ENCODE measurements around the gene TSGA10IP.

TSGA10IP gene

GRCh38 chr11:65978391-65979238, 33.3 kb downstream of the TSGA10IP start:
- Histone ChIP-seq H3K4me1 (ENCODE audit: control insufficient read depth in 1 of 2, insufficient read depth in 2 of 2, low read length in 2 of 2) (no peaks in the 10 kb centered on the region), H3K4me3 (ENCODE audit: low read depth, low read length) (no peak overlapping the region), H3K18ac (ENCODE audit: low read length) (no peak overlapping the region), H2BK120ac (ENCODE audit: insufficient read depth, low read length, poor library complexity) (no peak overlapping the region), H4K91ac (ENCODE audit: low read depth, low read length) (no peak overlapping the region), H3K14ac (ENCODE audit: low read length) (no peak overlapping the region), H3K23ac (ENCODE audit: low read length) (no peak overlapping the region), H4K12ac (ENCODE audit: low read depth, low read length) (no peak overlapping the region), H3K79me1 (ENCODE audit: low read length) (no peaks in the 10 kb centered on the region), H3K9me3 (ENCODE audit: insufficient read depth, low read depth, low read length) (no peaks in the 10 kb centered on the region), H3K4me2 (ENCODE audit: low read length) (no peak overlapping the region), H2BK12ac (ENCODE audit: low read length) (no peak overlapping the region), H3K9ac (ENCODE audit: low read length) (no peak overlapping the region), H3K36me3 (ENCODE audit: control insufficient read depth in 1 of 2, insufficient read depth in 2 of 2, low read length in 2 of 2) (peaks cover 48% of the 10 kb centered on the region in 2 experiments), H2AK5ac (ENCODE audit: low read length) (no peak overlapping the region), H2AFZ (ENCODE audit: insufficient read depth, low read length, poor library complexity) (no peak overlapping the region), H3K4ac (ENCODE audit: low read depth, low read length) (no peak overlapping the region), H4K8ac (ENCODE audit: low read depth, low read length) (no peak overlapping the region), H3K27me3 (ENCODE audit: insufficient read depth, low read length) (no peaks in the 10 kb centered on the region), H3K79me2 (ENCODE audit: control insufficient read depth, insufficient read depth, low read length, poor library complexity) (no peaks in the 10 kb centered on the region), H2BK5ac (ENCODE audit: low read depth, low read length, poor library complexity) (no peak overlapping the region), H3K27ac (ENCODE audit: low read depth, low read length) (no peak overlapping the region)
- DNase-seq = no peak
- WGBS (ENCODE audit: extremely low coverage, insufficient coverage, insufficient read length) = no CpG with 5 or more reads among the region's 34 CpGs

GRCh38 chr11:65979261-65979759, 34.0 kb downstream of the TSGA10IP start:
- no peak overlapping the region for H2BK12ac ChIP-seq (ENCODE audit: low read length)
- H3K4me1 ChIP-seq (ENCODE audit: control insufficient read depth in 1 of 2, insufficient read depth in 2 of 2, low read length in 2 of 2) = no peaks in the 10 kb centered on the region
- no peak overlapping the region for H3K27ac ChIP-seq (ENCODE audit: low read depth, low read length)
- H3K4me3 ChIP-seq (ENCODE audit: low read depth, low read length) = no peak overlapping the region
- no peak overlapping the region for H3K23ac ChIP-seq (ENCODE audit: low read length)
- H3K9me3 ChIP-seq (ENCODE audit: insufficient read depth, low read depth, low read length) = no peaks in the 10 kb centered on the region
- no peak overlapping the region for H4K91ac ChIP-seq (ENCODE audit: low read depth, low read length)
- no peak overlapping the region for H2BK120ac ChIP-seq (ENCODE audit: insufficient read depth, low read length, poor library complexity)
- H2AFZ ChIP-seq (ENCODE audit: insufficient read depth, low read length, poor library complexity) = no peak overlapping the region
- H3K18ac ChIP-seq (ENCODE audit: low read length) = no peak overlapping the region
- no peaks in the 10 kb centered on the region for H3K79me2 ChIP-seq (ENCODE audit: control insufficient read depth, insufficient read depth, low read length, poor library complexity)
- no peak overlapping the region for H3K14ac ChIP-seq (ENCODE audit: low read length)
- WGBS (ENCODE audit: extremely low coverage, insufficient coverage, insufficient read length) = no CpG with 5 or more reads among the region's 10 CpGs
- no peak overlapping the region for H3K4me2 ChIP-seq (ENCODE audit: low read length)
- DNase-seq = no peak
- H3K9ac ChIP-seq (ENCODE audit: low read length) = no peak overlapping the region
- H3K4ac ChIP-seq (ENCODE audit: low read depth, low read length) = no peak overlapping the region
- no peak overlapping the region for H2AK5ac ChIP-seq (ENCODE audit: low read length)
- H4K12ac ChIP-seq (ENCODE audit: low read depth, low read length) = no peak overlapping the region
- H3K27me3 ChIP-seq (ENCODE audit: insufficient read depth, low read length) = no peaks in the 10 kb centered on the region
- no peaks in the 10 kb centered on the region for H3K79me1 ChIP-seq (ENCODE audit: low read length)
- no peak overlapping the region for H2BK5ac ChIP-seq (ENCODE audit: low read depth, low read length, poor library complexity)
- peaks cover 44 to 47% of the 10 kb centered on the region in 2 experiments for H3K36me3 ChIP-seq (ENCODE audit: control insufficient read depth in 1 of 2, insufficient read depth in 2 of 2, low read length in 2 of 2)
- H4K8ac ChIP-seq (ENCODE audit: low read depth, low read length) = no peak overlapping the region

- H2AK5ac ChIP-seq (ENCODE audit: low read length) = no peak overlapping the region
- no peaks in the 10 kb centered on the region for H3K9me3 ChIP-seq (ENCODE audit: insufficient read depth, low read depth, low read length)
- no peak overlapping the region for H2BK12ac ChIP-seq (ENCODE audit: low read length)
- no peak overlapping the region for H3K18ac ChIP-seq (ENCODE audit: low read length)
- no peak overlapping the region for H4K91ac ChIP-seq (ENCODE audit: low read depth, low read length)
- no peak overlapping the region for H3K23ac ChIP-seq (ENCODE audit: low read length)
- no peak overlapping the region for H3K9ac ChIP-seq (ENCODE audit: low read length)
- no peaks in the 10 kb centered on the region for H3K4me1 ChIP-seq (ENCODE audit: control insufficient read depth in 1 of 2, insufficient read depth in 2 of 2, low read length in 2 of 2)
- no peaks in the 10 kb centered on the region for H3K27me3 ChIP-seq (ENCODE audit: insufficient read depth, low read length)
- H3K79me2 ChIP-seq (ENCODE audit: control insufficient read depth, insufficient read depth, low read length, poor library complexity) = no peaks in the 10 kb centered on the region
- no CpG with 5 or more reads among the region's 12 CpGs for WGBS (ENCODE audit: extremely low coverage, insufficient coverage, insufficient read length)
- no peak overlapping the region for H2BK120ac ChIP-seq (ENCODE audit: insufficient read depth, low read length, poor library complexity)
- no peak overlapping the region for H2BK5ac ChIP-seq (ENCODE audit: low read depth, low read length, poor library complexity)
- no peak overlapping the region for H3K4me3 ChIP-seq (ENCODE audit: low read depth, low read length)
- peaks cover 36 to 40% of the 10 kb centered on the region in 2 experiments for H3K36me3 ChIP-seq (ENCODE audit: control insufficient read depth in 1 of 2, insufficient read depth in 2 of 2, low read length in 2 of 2)
- no peaks in the 10 kb centered on the region for H3K79me1 ChIP-seq (ENCODE audit: low read length)
- no peak overlapping the region for H4K12ac ChIP-seq (ENCODE audit: low read depth, low read length)
- H3K4ac ChIP-seq (ENCODE audit: low read depth, low read length) = no peak overlapping the region
- H3K4me2 ChIP-seq (ENCODE audit: low read length) = no peak overlapping the region
- no peak overlapping the region for H3K14ac ChIP-seq (ENCODE audit: low read length)
- H3K27ac ChIP-seq (ENCODE audit: low read depth, low read length) = no peak overlapping the region
- no peak for DNase-seq
- H4K8ac ChIP-seq (ENCODE audit: low read depth, low read length) = no peak overlapping the region
- no peak overlapping the region for H2AFZ ChIP-seq (ENCODE audit: insufficient read depth, low read length, poor library complexity)
These were observed 35.9 kb downstream of the TSGA10IP start for GRCh38 chr11:65981101-65981740.

- no peak overlapping the region for H4K12ac ChIP-seq (ENCODE audit: low read depth, low read length)
- no peaks in the 10 kb centered on the region for H3K79me1 ChIP-seq (ENCODE audit: low read length)
- no peak overlapping the region for H2AK5ac ChIP-seq (ENCODE audit: low read length)
- H3K36me3 ChIP-seq (ENCODE audit: control insufficient read depth in 1 of 2, insufficient read depth in 2 of 2, low read length in 2 of 2) = peaks cover 26 to 30% of the 10 kb centered on the region in 2 experiments
- H2AFZ ChIP-seq (ENCODE audit: insufficient read depth, low read length, poor library complexity) = no peak overlapping the region
- H3K18ac ChIP-seq (ENCODE audit: low read length) = no peak overlapping the region
- no peak overlapping the region for H2BK5ac ChIP-seq (ENCODE audit: low read depth, low read length, poor library complexity)
- no CpG with 5 or more reads among the region's 16 CpGs for WGBS (ENCODE audit: extremely low coverage, insufficient coverage, insufficient read length)
- no peak for DNase-seq
- no peak overlapping the region for H3K9ac ChIP-seq (ENCODE audit: low read length)
- H3K4me2 ChIP-seq (ENCODE audit: low read length) = no peak overlapping the region
- no peak overlapping the region for H3K14ac ChIP-seq (ENCODE audit: low read length)
- H3K4ac ChIP-seq (ENCODE audit: low read depth, low read length) = no peak overlapping the region
- H3K9me3 ChIP-seq (ENCODE audit: insufficient read depth, low read depth, low read length) = no peaks in the 10 kb centered on the region
- no peak overlapping the region for H3K23ac ChIP-seq (ENCODE audit: low read length)
- no peaks in the 10 kb centered on the region for H3K4me1 ChIP-seq (ENCODE audit: control insufficient read depth in 1 of 2, insufficient read depth in 2 of 2, low read length in 2 of 2)
- H4K8ac ChIP-seq (ENCODE audit: low read depth, low read length) = no peak overlapping the region
- no peak overlapping the region for H4K91ac ChIP-seq (ENCODE audit: low read depth, low read length)
- H2BK12ac ChIP-seq (ENCODE audit: low read length) = no peak overlapping the region
- no peaks in the 10 kb centered on the region for H3K27me3 ChIP-seq (ENCODE audit: insufficient read depth, low read length)
- H2BK120ac ChIP-seq (ENCODE audit: insufficient read depth, low read length, poor library complexity) = no peak overlapping the region
- no peak overlapping the region for H3K27ac ChIP-seq (ENCODE audit: low read depth, low read length)
- no peak overlapping the region for H3K4me3 ChIP-seq (ENCODE audit: low read depth, low read length)
- H3K79me2 ChIP-seq (ENCODE audit: control insufficient read depth, insufficient read depth, low read length, poor library complexity) = no peaks in the 10 kb centered on the region
These were observed 36.9 kb downstream of the TSGA10IP start for GRCh38 chr11:65981972-65982823.
